A549 (cell line): ENCODE measurements around the gene IKZF5. TPM values are rescaled to one million over a fixed set of nuclear protein-coding genes. Genes with fewer than 3 reads are reported as not detected.

Experiments used
- ATAC-seq, 2 experiments: fragments of 200-7000 bp in 1 of 2; fragments of >200 bp in 1 of 2; cut with Nextera tagmentation in 1 of 2; cut with Tn5 transposase in 1 of 2; 3 replicates each; pipeline versions ENCODE4 v1.8.0 to v1.9.1; 2018 to 2020; ENCODE audit warnings: mild to moderate bottlenecking in 1 of 2, moderate library complexity in 1 of 2
- CTCF ChIA-PET: fragments of 300-600 bp; sonication (Branson Sonifier 250); formaldehyde crosslinking; extraction: SDS; loops from one replicate; lab custom pipeline; 2021; ENCODE audit warnings: antibody characterized with exemption, inconsistent platforms; lab: Yijun Ruan, JAX
- POLR2A ChIA-PET: fragments of 350-600 bp; formaldehyde crosslinking; extraction: SDS; loops from one replicate; lab custom pipeline; 2021; ENCODE audit warnings: antibody characterized with exemption, inconsistent platforms; lab: Yijun Ruan, JAX
- DNase-seq, 2 experiments: peaks; one replicate each; pipeline versions ENCODE4 v3.0.0 to v3.0.0-alpha.2; 2011 to 2016; ENCODE audit warnings: low read depth in 1 of 2, low spot score in 1 of 2
- FAIRE-seq: peaks from 2 replicates; lab custom pipeline; 2011; peaks lifted over from hg19 to GRCh38; lab: Jason Lieb, UNC
- H3K27ac ChIP-seq, 2 experiments: fragments of >200 bp; sonication (Bioruptor Twin); formaldehyde crosslinking; 3 replicates each; pipeline ENCODE4 v1.5.1; 2016 to 2017
- H3K4me1 ChIP-seq: fragments of >200 bp; sonication (Bioruptor Twin); formaldehyde crosslinking; 3 replicates; pipeline ENCODE4 v1.6.1; 2016
- H3K4me2 ChIP-seq: fragments of >200 bp; sonication (Bioruptor Twin); formaldehyde crosslinking; 3 replicates; pipeline ENCODE4 v1.6.1; 2016
- H3K4me3 ChIP-seq: fragments of >200 bp; sonication (Bioruptor Twin); formaldehyde crosslinking; 3 replicates; pipeline ENCODE4 v1.5.1; 2016
- H3K9me3 ChIP-seq: fragments of >200 bp; sonication (Bioruptor Twin); formaldehyde crosslinking; 3 replicates; pipeline ENCODE4 v1.6.1; 2016
- ATOH8 ChIP-seq: fragments of 250-450 bp; sonication (Bioruptor Pico); IDR thresholded peaks from 2 replicates; pipeline ENCODE4 v1.5.0; 2020; ENCODE audit warnings: low read depth, mild to moderate bottlenecking, moderate library complexity
- BCL3 ChIP-seq: fragments of >200 bp; sonication (Bioruptor Twin); formaldehyde crosslinking; IDR thresholded peaks from 3 replicates; pipeline ENCODE4 v1.6.1; 2016
- CEBPB ChIP-seq, 2 experiments: fragments of >200 bp in 1 of 2; sonication (Bioruptor Twin) in 1 of 2; formaldehyde crosslinking in 1 of 2; IDR thresholded peaks; 2 replicates each; pipeline ENCODE4 v1.6.1; 2012 to 2016
- CHD2 ChIP-seq: fragments of 150-350 bp; IDR thresholded peaks from 2 replicates; pipeline ENCODE4 v1.6.1; 2014; ENCODE audit warnings: low read length; ENCODE audit not compliant: partially characterized antibody
- CHD4 ChIP-seq: fragments of 200-600 bp; sonication (generic); IDR thresholded peaks from 2 replicates; pipeline ENCODE4 v1.6.1; 2016; ENCODE audit warnings: antibody characterized with exemption, mild to moderate bottlenecking, borderline replicate concordance
- CTCF ChIP-seq: fragments of >200 bp; sonication (Bioruptor Twin); formaldehyde crosslinking; IDR thresholded peaks from 3 replicates; pipeline ENCODE4 v1.5.1; 2016
- EP300 ChIP-seq, 2 experiments: fragments of >200 bp; sonication (Bioruptor Twin); formaldehyde crosslinking; IDR thresholded peaks; 2 replicates in 1 of 2; 3 replicates in 1 of 2; pipeline ENCODE4 v1.6.1; 2016 to 2017
- FOSL2 ChIP-seq, 2 experiments: fragments of 450-650 bp in 1 of 2; fragments of >200 bp in 1 of 2; sonication (Bioruptor Twin) in 1 of 2; formaldehyde crosslinking; IDR thresholded peaks; 2 replicates each; pipeline versions ENCODE4 v1.5.0 to v1.6.1; 2016 to 2020; ENCODE audit warnings: mild to moderate bottlenecking in 1 of 2, moderate library complexity in 1 of 2
- HES2 ChIP-seq: fragments of >200 bp; sonication (Bioruptor Twin); formaldehyde crosslinking; IDR thresholded peaks from 2 replicates; pipeline ENCODE4 v1.6.1; 2016
- HEYL ChIP-seq: fragments of 250-450 bp; sonication (Bioruptor Pico); IDR thresholded peaks from 2 replicates; pipeline ENCODE4 v1.8.0; 2021; ENCODE audit warnings: mild to moderate bottlenecking, moderate library complexity
- HMGXB4 ChIP-seq: fragments of 250-450 bp; sonication (Bioruptor Pico); IDR thresholded peaks from 2 replicates; pipeline ENCODE4 v1.5.0; 2021; ENCODE audit warnings: mild to moderate bottlenecking, moderate library complexity, borderline replicate concordance
- MAFK ChIP-seq: fragments of 450-650 bp; IDR thresholded peaks from 2 replicates; pipeline ENCODE4 v1.6.1; 2014; ENCODE audit not compliant: partially characterized antibody
- MAZ ChIP-seq: fragments of 150-350 bp; IDR thresholded peaks from 2 replicates; pipeline ENCODE4 v1.6.1; 2014; ENCODE audit warnings: antibody characterized with exemption, low read depth, low read length, borderline replicate concordance
- NPAS2 ChIP-seq: fragments of 250-450 bp; sonication (Bioruptor Pico); IDR thresholded peaks from 2 replicates; pipeline ENCODE4 v1.8.0; 2022; ENCODE audit warnings: mild to moderate bottlenecking, moderate library complexity, borderline replicate concordance
- PHF8 ChIP-seq: fragments of 200-600 bp; sonication (generic); IDR thresholded peaks from 2 replicates; pipeline ENCODE4 v1.6.1; 2016; ENCODE audit warnings: low read depth, mild to moderate bottlenecking, antibody characterized with exemption, moderate library complexity, borderline replicate concordance
- TP53 ChIP-seq: fragments of 250-450 bp; sonication (Bioruptor Pico); IDR thresholded peaks from 2 replicates; pipeline ENCODE4 v1.5.0; 2021; ENCODE audit warnings: mild to moderate bottlenecking, moderate library complexity
- WGBS: methylation state at CpG from one replicate; pipeline ENCODE4 v1.1.6; 2017; ENCODE audit errors: missing lambda C conversion rate; 5-methylcytosine and 5-hydroxymethylcytosine counted together
- polyA plus RNA-seq, 4 experiments: library from polyadenylated mRNA; depleted of rRNA in 3 of 4; stranded (reverse); fragments of >200 nt; fragmentation: RNase III in 1 of 4; extraction: RNeasy Plus Mini Kit Qiagen cat#74134 plus additional on column Dnase treatment in 1 of 4; gene quantifications; 2 replicates in 3 of 4; 3 replicates in 1 of 4; pipeline ENCODE4 v1.2.3, GENCODE V29; 2011 to 2017
- TF ChIP-seq, protein P1 (sequence below): fragments of 150-350 bp; IDR thresholded peaks from 2 replicates; pipeline ENCODE4 v1.6.1; 2014; ENCODE audit warnings: low read depth, mild to moderate bottlenecking, low read length
- TF ChIP-seq, protein P2 (sequence below): IDR thresholded peaks from 2 replicates; pipeline ENCODE4 v1.6.1; 2012

IKZF5 gene
- polyA plus RNA-seq, 2 of the 4 experiments (the other 2 are of a cell fraction): 5.0 to 10.2 TPM

- TF ChIP-seq ATOH8 (CRISPR knock-in tag) (no peak), HES2 (no peak), HEYL (no peak), FOSL2 (IDR thresholded peaks at IDR 0.05) (no peak), FOSL2 (CRISPR knock-in tag; IDR thresholded peaks at IDR 0.05) (peak; percentile 85)
- TF ChIP-seq, all 56 proteins: peak for 15
Measured at GRCh38 chr10:122980209-122981065, 28.2 kb downstream of the IKZF5 start, which contains the start of gene PSTK (continued).

- TF ChIP-seq TP53 (CRISPR knock-in tag) (no peak), BCL3 (no peak), HMGXB4 (CRISPR knock-in tag) (no peak), MAZ (no peak), NPAS2 (CRISPR knock-in tag) (no peak), CEBPB (IDR thresholded peaks at IDR 0.05) (no peak), MAFK (no peak), CTCF (no peak), CHD4 (no peak), PHF8 (no peak), CHD2 (no peak), EP300 (IDR thresholded peaks at IDR 0.05) (no peak)
- TF ChIP-seq, protein P1, sequence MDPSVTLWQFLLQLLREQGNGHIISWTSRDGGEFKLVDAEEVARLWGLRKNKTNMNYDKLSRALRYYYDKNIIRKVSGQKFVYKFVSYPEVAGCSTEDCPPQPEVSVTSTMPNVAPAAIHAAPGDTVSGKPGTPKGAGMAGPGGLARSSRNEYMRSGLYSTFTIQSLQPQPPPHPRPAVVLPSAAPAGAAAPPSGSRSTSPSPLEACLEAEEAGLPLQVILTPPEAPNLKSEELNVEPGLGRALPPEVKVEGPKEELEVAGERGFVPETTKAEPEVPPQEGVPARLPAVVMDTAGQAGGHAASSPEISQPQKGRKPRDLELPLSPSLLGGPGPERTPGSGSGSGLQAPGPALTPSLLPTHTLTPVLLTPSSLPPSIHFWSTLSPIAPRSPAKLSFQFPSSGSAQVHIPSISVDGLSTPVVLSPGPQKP: no peak
- TF ChIP-seq, protein P2, sequence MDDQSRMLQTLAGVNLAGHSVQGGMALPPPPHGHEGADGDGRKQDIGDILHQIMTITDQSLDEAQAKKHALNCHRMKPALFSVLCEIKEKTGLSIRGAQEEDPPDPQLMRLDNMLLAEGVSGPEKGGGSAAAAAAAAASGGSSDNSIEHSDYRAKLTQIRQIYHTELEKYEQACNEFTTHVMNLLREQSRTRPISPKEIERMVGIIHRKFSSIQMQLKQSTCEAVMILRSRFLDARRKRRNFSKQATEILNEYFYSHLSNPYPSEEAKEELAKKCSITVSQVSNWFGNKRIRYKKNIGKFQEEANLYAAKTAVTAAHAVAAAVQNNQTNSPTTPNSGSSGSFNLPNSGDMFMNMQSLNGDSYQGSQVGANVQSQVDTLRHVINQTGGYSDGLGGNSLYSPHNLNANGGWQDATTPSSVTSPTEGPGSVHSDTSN: no peak
- TF ChIP-seq, all 56 proteins: peak for 0
- 25% methylated on average over 3 of the region's 3 CpGs for WGBS
- Histone ChIP-seq H3K4me1 (0 out of 3 replicates have a peak, but pooled peaks cover 2% of the 10 kb centered on the region), H3K4me2 (no peak overlapping the region), H3K9me3 (no peaks in the 10 kb centered on the region), H3K27ac (no peak overlapping the region), H3K4me3 (no peak overlapping the region)
- DNase-seq (no peak), FAIRE-seq (no peak), ATAC-seq (no peak)
- ChIA-PET POLR2A (no interaction called here), CTCF (no interaction called here)
Measured at GRCh38 chr10:122974543-122975064, 34.0 kb downstream of the IKZF5 start.
